ENCODE results near the gene PRPS1.

DNA sequence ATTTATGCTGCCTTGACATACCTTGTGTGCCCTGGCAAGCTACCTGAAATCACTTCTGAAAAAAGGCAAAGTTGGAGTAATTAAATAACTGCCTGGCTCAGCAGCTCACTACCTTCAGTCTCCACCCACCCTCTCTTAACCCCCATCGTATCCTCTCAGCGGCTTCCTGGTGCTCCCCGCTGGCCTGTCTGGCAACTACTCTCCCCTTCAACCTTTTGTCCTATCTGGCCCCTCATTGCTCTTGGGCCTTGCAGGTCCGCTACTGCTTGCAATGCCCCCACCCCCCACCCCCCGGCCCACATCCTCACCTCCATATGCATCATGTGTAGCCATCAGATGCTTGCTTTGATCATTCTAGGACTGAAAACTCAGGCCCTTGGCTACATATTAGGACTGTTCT, 34.5 kb downstream of the PRPS1 start:
- TF ChIP-seq, protein P1, sequence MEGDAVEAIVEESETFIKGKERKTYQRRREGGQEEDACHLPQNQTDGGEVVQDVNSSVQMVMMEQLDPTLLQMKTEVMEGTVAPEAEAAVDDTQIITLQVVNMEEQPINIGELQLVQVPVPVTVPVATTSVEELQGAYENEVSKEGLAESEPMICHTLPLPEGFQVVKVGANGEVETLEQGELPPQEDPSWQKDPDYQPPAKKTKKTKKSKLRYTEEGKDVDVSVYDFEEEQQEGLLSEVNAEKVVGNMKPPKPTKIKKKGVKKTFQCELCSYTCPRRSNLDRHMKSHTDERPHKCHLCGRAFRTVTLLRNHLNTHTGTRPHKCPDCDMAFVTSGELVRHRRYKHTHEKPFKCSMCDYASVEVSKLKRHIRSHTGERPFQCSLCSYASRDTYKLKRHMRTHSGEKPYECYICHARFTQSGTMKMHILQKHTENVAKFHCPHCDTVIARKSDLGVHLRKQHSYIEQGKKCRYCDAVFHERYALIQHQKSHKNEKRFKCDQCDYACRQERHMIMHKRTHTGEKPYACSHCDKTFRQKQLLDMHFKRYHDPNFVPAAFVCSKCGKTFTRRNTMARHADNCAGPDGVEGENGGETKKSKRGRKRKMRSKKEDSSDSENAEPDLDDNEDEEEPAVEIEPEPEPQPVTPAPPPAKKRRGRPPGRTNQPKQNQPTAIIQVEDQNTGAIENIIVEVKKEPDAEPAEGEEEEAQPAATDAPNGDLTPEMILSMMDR (IDR thresholded peaks at IDR 0.05; ENCODE audit: low read depth, low read length, missing input control) = no peak
- TF ChIP-seq YY1 (IDR thresholded peaks at IDR 0.05) = no peak
- TF ChIP-seq, protein P2, sequence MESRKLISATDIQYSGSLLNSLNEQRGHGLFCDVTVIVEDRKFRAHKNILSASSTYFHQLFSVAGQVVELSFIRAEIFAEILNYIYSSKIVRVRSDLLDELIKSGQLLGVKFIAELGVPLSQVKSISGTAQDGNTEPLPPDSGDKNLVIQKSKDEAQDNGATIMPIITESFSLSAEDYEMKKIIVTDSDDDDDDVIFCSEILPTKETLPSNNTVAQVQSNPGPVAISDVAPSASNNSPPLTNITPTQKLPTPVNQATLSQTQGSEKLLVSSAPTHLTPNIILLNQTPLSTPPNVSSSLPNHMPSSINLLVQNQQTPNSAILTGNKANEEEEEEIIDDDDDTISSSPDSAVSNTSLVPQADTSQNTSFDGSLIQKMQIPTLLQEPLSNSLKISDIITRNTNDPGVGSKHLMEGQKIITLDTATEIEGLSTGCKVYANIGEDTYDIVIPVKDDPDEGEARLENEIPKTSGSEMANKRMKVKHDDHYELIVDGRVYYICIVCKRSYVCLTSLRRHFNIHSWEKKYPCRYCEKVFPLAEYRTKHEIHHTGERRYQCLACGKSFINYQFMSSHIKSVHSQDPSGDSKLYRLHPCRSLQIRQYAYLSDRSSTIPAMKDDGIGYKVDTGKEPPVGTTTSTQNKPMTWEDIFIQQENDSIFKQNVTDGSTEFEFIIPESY (IDR thresholded peaks at IDR 0.05) = no peak
- no peak for TF ChIP-seq JUND (IDR thresholded peaks at IDR 0.05)
- TF ChIP-seq TAF1 (conservative IDR thresholded peaks at IDR 0.05) = no peak
- TF ChIP-seq EGR1 (IDR thresholded peaks at IDR 0.05; ENCODE audit: low read depth in 2 of 2) = no peak

Measured in liver (tissue), 3 donors.